Measurements from ENCODE around the gene COL16A1.

COL16A1 gene

DNA sequence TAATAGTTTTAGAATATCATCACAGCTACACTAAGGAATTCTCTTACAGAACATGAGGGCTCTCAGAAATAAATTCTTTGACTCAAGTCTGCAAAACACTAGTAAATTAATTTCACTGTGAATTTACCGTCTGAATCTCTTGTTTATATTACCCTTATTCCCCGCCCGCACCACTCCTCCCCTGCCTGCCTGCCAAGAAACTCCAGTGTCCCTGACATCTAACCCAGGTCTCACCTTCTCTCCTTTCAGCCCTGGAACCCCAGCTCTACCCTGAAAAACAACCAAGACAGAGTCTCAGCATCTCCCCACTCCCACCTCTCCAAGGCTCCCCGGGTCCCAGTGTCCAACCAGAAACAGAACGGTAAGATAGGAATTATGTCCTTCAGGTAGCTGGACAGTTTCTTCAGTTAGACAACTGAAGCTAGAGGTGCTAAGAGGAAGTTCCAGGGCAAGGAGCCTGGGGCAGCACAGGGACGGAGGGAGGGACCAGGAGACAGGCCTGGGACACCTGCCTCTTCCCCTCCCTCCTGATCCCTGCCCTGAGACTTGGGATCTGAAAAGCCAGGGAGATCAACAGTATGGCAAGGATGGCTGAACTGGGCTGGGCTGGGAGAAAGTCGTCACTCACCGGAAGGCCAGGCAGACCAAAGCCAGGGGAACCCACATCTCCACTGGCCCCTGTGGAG, 15.4 kb downstream of the COL16A1 start:
- DNase-seq (ENCODE audit: low read depth in 2 of 2): no peak

DNA sequence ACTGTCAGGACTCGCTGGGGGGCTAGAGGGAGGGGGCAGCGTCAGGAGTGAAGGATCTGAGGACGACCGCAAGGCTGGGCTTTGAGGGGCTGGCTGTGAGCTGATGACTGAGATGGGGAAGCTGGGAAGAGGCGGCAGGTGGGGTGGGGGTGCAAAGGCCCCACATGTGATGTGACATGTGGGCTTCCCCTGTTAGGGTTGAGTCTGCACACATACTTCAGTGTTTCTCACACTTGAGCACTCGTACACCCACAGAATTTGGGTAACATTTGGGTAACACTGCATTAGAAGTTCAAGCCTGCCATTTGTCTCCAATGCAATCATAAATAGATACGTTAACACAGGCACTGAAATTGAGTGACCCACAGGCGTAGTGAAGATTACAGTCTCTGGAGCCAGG, 16.2 kb downstream of the COL16A1 start:
- DNase-seq (ENCODE audit: low read depth in 2 of 2): no peak

DNA sequence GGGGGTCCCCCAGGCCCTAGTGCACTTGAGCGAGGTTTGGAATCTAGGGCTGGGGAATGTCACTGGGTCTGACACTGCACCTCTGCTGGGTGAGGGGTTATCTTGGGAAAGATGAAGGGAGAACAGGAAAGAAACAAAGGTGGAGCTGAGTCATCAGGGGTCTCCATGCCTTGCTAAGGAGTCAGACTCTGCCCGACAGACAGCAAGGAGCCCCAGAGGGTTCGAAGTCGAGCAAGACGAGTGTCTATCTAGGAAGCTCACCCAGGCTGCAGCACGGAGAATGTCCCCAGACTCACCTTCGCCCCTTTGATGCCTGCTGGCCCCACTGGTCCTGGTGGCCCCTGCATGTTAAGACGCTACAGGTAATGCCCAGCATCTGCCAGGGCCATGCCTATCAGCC, 18.0 kb downstream of the COL16A1 start:
- DNase-seq (ENCODE audit: low read depth in 2 of 2): no peak

DNA sequence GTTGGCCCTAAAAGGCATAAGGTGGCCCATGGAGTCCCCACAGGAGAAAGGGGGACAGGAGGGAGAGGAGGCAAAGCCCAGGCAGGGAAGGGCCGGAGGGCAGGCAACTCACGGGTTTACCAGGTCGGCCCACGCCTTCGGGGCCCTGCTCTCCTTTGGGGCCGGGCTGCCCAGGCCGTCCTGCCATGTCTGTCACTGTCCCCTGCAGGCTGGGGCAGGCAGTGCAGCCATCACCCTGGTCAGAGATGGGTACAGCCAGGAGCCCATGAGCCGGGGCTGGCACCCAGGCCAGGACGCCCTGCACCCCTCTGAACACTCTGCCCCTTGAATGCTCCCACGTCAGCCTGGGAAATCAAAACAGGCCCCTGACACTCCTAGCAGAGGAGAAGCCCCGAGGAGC, 19.8 kb downstream of the COL16A1 start:
- no peak for DNase-seq (ENCODE audit: low read depth in 2 of 2)

DNA sequence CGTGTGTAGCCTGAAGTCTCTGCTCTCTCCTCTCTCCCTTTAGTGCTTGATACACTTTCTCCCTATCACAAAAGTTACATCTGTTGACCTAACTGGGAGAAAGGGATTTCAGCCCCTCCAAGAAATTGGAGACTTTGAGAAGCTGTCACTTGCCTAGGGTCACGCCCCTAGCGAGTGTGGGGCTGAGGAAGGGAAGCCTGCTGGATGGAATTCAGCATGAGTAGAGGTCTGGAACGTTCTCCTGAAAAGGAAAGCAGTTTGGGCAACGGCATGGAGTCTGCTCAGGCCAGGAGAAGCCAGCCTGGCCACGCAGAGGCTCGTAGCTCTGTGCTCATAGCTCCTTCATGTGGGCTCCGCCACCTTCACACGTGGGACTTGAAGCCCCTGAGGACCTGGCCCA, 22.4 kb downstream of the COL16A1 start:
- DNase-seq (ENCODE audit: low read depth in 2 of 2): no peak

DNA sequence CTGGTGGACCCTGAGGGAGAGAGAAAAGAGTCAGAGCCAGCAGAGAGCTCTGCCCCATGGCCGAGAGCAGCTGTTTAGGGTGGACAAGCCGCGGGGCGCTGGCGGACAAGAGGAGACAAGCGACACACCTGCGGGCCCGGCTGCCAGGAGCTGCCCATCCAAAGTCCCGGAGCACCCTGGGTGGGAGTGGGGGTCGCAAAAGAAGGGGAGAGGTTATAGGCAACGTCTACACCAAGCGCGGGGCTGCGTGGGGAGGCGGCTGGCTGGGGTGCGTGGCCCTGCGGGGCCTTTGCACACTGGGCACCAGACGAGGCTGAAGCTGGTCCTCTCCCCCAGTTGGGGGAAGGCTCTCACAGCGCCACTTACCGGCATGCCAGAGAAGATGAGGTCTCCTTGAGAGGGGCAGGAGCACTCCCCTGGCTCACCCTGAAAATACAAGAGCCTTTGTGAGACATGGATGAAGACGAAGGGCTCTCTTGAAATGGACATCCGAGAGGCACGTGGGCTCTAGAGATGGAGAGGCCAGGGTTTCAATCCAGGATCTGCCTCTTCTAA, 24.1 kb downstream of the COL16A1 start:
- DNase-seq (ENCODE audit: low read depth in 2 of 2): no peak

DNA sequence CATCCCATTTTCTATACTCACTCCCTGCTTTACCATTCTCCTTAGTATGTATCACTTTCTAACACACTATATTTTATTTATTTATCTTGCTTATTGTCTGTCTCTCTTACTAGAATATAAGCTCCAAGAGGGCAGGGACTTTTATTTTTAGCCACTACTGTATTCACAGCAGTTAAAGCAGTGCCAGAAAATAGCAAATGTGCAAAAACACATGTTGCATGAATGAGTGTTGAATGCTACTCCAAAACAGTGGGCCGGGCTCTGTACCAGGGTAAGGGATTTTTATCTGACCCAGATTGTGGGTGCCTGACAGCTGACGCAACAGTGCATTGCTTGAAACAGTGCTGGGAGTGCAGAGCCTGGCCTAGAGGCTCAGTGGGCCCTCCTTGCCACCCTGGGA, 24.7 kb downstream of the COL16A1 start:
- DNase-seq (ENCODE audit: low read depth in 2 of 2): no peak

DNA sequence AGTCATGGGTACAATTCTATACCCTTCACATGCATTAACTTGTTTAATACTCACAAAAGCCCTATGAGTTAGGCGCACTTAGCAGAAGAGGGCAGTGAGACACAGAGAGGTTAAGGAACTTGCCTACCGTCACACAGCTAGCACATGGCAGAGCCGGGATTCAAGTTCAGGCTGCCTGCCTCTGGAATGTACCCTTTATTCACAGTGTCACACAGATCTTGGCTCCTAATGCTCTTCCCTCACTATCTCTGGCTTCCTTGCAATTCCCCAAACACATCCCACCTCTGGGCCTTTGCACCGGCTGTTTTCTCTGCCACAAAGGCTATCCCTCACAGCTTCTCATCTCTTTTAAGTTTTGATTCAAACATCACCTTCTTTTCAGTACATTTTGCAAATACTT, 25.1 kb downstream of the COL16A1 start:
- no peak for DNase-seq (ENCODE audit: low read depth in 2 of 2)

DNA sequence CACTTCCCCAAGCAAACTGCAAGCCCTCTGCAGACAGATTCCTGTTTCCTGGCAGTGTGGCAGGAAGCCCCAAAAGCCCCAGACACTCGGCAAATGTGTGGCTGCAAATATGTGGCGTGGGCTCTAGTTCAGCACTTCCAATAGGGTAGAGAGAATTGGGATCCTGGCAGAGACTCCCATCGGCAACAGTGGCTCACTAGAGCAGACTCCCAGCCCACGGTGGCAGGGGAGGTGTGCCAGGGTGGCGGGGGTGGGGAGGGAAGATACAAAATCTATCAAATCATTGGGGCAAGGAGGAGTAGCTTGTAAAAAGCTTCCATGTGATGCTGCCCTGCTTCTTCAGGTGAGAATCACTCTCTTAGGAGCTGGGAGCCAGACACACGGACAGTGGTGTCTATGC, 25.9 kb downstream of the COL16A1 start:
- no peak for DNase-seq (ENCODE audit: low read depth in 2 of 2)

DNA sequence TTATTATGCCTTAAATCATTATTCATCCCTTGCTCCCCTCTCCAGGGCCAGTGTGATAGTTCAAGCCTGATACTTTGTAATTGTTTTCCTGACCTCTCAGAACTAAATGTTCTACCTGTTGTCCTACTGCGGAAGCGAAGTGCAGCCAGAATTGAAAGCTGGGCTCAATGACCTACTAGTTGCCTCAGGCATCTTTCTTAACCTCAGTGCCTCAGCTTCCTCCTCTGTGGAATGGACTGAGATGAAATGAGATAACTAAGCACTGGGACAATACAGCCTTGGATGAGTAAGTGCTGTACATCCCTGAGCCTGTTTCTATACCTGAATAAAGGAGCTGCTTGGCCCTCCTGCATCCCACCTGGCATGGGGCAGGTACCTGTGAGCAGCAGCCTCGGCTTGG, 26.4 kb downstream of the COL16A1 start:
- DNase-seq (ENCODE audit: low read depth in 2 of 2): no peak

DNA sequence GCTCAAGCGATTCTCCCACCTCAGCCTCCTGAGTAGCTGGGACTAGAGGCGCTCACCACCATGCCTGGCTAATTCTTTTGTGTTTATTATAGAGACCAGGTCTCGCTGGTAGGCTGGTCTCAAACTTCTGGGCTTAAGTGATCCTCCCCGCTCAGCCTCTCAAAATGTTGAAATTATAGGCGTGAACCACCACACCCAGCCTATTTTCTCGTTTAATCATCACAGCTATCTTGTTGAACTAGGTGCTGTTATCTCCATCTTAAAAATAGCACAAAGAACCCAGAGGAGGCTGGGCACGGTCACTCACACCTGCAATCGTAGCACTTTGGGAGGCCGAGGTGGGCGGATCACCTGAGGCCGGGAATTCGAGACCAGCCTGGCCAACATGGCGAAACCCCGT, 28.1 kb downstream of the COL16A1 start:
- no peak for DNase-seq (ENCODE audit: low read depth in 2 of 2)

DNA sequence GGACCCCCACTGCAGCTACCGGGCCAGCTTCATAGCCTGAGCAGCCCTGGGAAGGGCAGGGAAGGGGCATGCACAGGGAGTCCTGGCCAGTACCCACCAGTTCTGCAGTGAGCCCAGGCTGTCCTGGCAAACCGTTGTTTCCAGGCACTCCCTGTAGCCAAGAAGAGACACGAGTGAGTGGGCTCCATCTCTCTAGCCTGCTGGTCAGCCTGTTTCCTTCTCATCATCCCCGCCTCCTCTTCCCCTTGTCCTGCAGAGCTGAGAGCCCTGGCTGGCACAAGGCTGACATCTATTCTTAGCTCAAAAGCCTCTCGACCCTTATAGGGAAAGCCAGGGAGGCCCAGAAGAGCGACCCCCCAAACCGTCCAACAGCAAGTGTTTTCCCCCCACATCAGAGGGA, 28.7 kb downstream of the COL16A1 start:
- no peak for DNase-seq (ENCODE audit: low read depth in 2 of 2)

DNA sequence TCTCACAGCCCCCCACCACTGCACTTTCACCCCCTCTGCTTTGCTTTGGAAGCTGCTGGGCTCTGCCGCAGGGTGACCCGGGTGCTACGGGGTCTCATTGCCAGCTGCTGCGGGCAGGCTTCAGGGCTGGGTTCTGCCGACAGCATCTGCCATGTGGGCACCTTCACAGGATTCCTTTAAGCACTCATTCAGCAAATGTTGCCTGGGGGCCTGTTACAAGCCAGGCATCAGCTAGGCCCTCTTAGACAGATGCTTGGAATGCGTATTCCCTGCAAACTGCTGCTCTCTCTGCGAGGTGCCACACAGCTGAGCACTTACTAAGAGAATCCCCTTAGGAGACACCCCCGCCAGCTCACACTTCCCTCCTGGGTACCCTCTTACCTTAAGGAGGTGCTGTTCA, 29.2 kb downstream of the COL16A1 start:
- no peak for DNase-seq (ENCODE audit: low read depth in 2 of 2)

DNA sequence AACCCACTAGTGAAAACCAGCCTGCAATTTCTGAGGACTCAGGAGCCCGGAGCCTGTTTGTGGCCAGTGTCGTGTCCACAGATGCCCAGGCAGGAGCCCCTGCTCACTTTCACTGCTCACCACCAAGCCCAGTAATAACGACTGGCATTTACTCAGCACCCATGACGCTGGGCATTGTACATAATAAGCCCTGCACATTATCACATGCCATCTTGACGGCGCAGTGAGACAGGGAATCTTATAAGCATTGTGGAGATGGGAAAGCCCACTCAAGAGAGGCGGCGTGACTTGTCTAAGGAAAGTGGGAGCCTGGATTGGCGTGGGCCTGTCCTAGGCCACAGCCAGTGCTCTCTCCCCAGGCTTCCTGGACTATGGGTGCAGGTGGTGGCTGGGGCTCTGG, 30.4 kb downstream of the COL16A1 start:
- DNase-seq (ENCODE audit: low read depth in 2 of 2): no peak

DNA sequence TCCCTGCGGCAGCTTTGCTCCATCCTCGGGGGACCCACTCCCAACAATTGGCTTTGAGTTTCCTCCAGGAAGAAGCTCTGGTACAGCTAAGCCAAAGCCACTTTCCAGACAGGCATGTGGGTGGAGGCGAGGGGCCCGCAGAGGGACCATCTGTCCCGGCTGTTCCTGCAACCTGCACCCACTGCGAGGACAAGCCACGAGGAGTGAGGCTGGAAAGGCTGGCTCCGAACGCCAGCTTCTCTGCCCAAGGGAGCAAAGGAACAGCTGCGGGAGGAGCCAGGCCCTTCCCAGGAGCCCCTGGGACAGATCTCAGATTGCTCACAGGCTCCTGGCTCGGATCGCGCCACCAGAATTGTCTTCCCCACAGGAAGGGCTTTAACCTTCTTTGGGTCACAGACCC, 30.8 kb downstream of the COL16A1 start:
- no peak for DNase-seq (ENCODE audit: low read depth in 2 of 2)

DNA sequence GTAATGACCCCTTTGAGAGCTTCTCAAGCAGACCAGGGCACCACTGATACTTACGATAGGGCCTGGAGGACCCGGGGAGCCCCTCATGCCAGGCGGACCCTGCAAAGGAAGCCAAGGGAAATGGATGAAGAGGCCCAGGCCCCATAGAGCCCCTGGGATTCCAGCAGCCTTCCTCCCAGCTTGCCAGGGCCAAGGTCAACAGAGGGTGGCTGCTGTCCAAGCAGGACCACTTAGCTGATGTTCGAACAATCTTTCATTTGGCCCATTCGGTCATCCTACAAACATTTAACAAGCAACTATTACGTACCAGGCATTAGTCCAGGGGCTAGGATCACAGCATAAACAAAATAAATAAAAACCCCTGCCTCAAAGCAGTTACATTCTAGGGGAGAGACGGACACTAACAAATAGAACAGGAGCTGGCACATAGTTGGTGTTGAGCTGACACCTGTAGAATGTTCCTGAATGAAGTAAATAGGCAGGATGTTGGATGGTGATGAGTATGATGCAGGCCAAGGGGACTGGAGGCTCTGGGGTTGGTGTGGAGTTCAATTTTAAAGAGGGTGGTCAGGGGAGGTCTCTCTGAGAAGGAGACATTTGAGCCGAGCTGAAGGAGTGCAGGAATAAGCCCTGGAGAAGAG, 32.1 kb downstream of the COL16A1 start:
- DNase-seq (ENCODE audit: low read depth in 2 of 2): no peak

DNA sequence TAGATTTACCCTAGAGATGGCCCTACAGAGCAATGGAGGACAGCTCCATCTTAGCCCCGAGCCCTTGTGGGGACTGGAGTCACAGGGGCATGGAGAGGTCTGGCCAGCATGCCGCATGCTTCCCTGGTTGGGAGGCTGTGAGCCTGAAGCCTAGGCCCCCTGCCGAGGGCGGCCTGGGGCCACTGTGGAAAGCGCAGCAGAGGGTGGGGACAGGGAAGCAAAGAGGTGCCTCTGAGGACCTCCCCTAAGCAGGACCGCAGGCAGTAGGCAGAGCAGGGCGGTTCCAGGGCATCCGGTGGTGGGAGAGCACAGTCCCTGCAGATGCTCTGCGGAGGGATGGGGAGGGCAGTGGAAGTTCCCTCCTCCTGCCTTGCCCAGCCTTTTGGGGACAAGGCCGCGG, 32.7 kb downstream of the COL16A1 start:
- DNase-seq (ENCODE audit: low read depth in 2 of 2): no peak

DNA sequence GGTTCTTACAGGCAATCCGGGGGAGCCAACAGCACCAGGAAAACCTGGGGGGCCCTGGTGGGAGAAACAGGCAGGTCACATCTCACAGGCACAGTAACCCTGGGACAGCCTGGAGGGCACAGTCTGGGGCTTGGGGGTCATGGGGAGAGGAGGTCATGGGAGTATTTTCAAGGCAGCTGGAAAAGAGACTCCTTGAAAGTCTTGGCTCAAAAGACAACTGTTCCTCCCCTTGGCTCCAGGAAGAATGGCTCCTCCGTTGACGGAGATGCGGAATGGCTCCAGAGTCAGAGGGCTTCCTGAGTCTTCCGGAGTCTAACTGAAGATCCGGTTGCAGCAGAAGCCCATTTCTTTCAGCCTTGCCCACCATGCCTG, 33.2 kb downstream of the COL16A1 start:
- DNase-seq (ENCODE audit: low read depth in 2 of 2): no peak

DNA sequence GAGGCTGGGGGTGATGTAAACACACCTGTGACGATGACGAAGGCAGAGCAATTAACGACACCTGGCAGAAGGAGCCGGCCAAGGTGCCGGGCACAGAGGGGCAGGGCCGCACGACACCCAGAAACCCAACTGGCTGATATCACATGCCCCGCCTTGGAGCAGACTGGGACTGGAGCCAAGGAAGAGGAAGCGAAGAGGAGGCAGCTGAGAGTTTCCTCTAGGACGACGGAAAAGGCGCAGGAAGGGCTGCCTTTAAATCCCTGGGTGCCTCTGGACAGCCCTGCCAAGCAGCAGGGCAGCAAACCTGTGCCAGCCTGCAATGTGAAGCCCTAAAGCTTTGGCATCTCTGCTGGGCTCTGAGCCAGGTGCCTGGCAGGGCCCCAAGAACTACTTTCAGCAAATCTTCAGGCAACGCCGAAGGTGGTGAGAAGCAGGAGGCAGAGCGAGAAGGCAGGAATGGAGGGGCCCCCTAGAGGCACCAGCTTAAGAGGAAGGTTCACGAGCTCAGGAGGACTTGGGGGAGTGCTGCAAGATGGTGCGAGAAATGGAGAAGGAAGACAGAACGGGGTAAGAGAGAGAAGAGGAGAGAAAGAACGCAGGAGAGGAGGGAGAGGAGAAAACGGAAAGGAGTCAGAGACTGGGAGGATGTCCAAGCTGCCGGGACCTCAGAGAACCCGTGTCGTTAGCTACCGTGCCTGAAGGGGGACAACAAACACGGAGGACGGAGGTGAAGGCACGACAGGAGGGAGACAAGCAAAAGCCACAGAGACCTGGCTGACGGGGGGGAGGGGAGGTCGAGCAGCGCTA, 33.8 kb downstream of the COL16A1 start:
- no peak for DNase-seq (ENCODE audit: low read depth in 2 of 2)

DNA sequence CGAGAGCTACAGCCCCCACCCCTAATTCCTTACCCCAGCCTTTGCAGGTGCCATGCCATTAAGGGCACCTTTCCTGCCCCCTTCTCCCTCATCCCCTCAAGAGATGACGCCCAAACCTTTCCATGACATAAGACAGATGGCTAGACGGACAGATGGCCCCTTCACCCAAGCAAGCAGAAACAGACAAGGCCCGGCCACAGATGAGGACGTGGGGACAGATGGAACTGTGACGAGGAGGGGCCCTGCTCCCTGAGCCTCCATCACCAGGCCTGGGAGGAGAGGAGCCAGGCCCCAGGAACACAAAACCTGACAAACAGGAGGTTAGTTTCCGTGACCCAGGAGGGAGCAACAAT, 34.4 kb downstream of the COL16A1 start:
- DNase-seq (ENCODE audit: low read depth in 2 of 2): no peak

DNA sequence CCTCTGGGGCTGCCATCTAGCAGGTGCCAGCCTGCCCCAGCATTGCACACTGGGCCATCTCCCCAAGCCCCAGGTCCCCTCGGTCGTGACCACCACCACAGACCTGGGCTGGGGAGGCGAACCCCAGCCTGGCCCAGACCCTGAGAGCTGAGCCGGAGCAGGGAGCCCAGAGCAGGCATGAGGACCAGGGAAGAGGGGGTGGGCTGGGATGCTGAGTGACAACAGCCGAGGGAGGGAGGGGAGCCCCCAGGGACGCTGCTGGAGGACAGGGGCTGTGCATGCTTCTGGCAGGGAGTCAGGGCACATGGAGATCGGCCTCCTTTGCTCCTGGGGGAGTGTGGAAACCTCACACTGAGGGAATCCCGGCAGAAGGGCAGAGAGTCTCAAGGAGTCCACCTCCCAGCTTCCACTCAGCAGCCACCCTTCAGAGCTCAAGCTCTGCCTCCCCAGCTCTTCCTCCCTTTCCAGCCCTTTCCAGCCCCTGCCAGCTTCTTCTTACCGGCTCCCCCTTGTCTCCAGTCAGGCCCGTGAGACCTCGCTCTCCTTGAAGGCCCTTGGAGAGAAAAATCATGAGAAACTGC, 35.4 kb downstream of the COL16A1 start:
- DNase-seq (ENCODE audit: low read depth in 2 of 2): no peak

DNA sequence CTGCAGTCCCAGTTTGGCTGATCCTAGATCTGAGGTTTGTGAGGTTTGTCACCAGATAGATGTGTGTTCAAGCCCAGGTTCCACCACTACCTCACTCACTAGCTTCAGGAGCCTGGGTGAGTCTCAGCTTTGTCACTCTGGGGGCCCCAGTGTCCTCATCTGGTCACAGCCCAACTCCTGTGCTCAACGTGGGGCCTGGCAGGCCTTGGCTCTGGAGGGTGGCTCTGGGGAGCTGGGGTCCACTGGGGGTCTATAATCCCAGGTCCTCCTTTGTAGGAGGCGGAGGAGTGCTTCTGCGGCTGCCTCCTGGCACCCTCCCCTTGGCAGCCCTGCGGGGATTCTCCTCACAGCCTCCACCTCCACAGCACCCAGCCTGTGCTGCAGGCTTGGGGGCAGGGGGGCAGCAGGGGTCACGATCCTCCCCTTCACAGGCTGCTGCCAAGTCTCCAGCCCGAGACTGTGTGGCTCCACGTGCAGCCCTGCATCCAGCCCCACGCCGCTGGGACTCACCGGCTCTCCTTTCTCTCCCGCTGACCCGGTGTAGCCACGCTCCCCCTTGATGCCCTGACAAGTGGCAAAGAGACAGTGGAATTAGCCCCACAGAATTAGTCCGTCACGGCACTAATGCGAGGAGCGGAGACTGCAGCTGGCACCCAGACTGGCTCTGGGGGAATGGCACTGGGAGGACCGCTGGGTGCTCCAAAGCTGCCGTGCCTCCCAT, 36.6 kb downstream of the COL16A1 start:
- DNase-seq (ENCODE audit: low read depth in 2 of 2): no peak

Data from stimulated activated CD4-positive, alpha-beta T cell treated with anti-CD3 and anti-CD28 coated beads, Interleukin-12 subunit alpha, Interleukin-12 subunit beta, amount 100 ng/mL, for 24 hours (primary cell).